PC-9 (cell line): ENCODE measurements around the gene MMP21.

Experiments
- CTCF ChIP-seq: fragments of 200-600 bp; sonication (generic); conservative IDR thresholded peaks from 2 replicates; pipeline ENCODE4 v1.6.1; 2017; ENCODE audit warnings: mixed run types, antibody characterized with exemption, mild to moderate bottlenecking, moderate library complexity
- EZH2 ChIP-seq: fragments of 200-600 bp; sonication (generic); IDR thresholded peaks from 2 replicates; pipeline ENCODE4 v1.8.0; 2017; ENCODE audit warnings: antibody characterized with exemption, low read depth

- TF ChIP-seq CTCF (no peak), EZH2 (no peak)
Measured at GRCh38 chr10:125802131-125802530, 26.5 kb upstream of the MMP21 start.
